Mesenteric fat pad (tissue), 1 donor: ENCODE data around the gene TBC1D14. TPM values are rescaled to one million over a fixed set of nuclear protein-coding genes. Genes with fewer than 3 reads are reported as not detected.

ENCODE experiments used
- DNase-seq: peaks from one replicate; pipeline ENCODE4 v3.0.0-alpha.2; 2020; ENCODE audit warnings: low spot score
- total RNA-seq: library from RNA; stranded (reverse); fragmentation: NEBNext Ultra II Directional; extraction: Animal tissue kit (Norgen Biotek cat#: 25700); gene quantifications from one replicate; pipeline ENCODE4 v1.2.1, GENCODE V29; 2021
- donor health status: DM: yes; HTN: yes; CAD: no.

TBC1D14 gene
- total RNA-seq, 1 donor from 2014 or later: 54.3 TPM

DNA sequence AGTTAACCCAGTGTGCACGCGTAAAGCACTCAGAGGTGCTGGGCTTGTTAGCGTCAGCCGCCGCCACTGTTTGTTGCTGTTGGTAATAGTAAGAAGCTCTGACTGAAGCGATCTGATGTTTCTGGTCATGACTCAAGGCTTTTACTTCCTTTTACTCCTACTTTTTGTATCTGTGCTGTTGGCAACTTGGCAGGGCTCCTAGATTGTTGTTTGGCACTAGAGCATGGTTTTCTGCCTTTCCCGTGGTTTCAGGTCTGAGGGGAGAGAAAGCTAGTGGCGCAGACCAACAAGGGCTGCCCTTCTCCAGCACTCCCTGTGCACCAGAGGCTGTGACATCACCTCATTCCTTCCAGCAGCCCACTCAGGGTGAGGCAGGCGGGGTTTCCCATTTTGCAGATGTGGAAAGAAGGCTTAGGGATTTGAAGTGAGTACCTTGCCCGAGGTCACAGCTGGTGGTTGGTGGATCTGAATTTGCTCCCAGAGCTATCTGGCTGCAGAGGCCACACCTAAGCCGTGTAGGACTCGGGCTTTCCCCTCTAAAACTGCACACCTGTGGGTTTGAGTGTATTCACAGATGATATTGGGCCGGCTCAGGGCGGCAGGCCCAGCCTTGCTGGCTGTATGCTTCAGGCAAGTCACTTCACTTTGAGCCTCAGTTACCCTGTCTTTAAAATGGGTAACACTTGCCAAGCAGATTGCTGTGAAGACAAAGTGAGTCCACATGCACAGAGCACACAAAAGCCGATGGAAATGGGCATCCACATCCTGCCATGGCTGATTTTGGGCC lies 82.3 kb downstream of the TBC1D14 start:
- no peak for DNase-seq

- DNase-seq: no peak
Measured at GRCh38 chr4:6992728-6993677, 83.4 kb downstream of the TBC1D14 start.

DNA sequence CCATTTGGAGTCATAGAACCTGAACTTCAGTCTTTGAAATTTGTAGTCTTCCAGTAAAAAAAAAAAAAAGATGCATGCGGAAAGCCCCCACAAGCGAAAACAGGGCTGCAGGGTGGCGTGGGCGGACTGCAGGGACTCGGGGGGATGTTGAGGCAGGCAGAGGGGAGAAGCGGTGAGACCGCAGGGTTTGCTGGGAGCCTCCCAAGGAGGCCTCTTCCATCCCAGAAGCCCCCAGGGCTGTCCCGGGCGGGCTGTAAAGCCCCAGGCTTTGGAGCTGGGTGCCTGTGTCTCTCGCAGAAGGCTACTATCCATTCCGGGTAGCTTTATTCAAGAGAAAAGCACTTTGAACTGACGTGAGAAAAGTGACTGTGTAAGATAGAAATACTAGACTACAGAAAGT lies 86.9 kb downstream of the TBC1D14 start:
- no peak for DNase-seq

DNA sequence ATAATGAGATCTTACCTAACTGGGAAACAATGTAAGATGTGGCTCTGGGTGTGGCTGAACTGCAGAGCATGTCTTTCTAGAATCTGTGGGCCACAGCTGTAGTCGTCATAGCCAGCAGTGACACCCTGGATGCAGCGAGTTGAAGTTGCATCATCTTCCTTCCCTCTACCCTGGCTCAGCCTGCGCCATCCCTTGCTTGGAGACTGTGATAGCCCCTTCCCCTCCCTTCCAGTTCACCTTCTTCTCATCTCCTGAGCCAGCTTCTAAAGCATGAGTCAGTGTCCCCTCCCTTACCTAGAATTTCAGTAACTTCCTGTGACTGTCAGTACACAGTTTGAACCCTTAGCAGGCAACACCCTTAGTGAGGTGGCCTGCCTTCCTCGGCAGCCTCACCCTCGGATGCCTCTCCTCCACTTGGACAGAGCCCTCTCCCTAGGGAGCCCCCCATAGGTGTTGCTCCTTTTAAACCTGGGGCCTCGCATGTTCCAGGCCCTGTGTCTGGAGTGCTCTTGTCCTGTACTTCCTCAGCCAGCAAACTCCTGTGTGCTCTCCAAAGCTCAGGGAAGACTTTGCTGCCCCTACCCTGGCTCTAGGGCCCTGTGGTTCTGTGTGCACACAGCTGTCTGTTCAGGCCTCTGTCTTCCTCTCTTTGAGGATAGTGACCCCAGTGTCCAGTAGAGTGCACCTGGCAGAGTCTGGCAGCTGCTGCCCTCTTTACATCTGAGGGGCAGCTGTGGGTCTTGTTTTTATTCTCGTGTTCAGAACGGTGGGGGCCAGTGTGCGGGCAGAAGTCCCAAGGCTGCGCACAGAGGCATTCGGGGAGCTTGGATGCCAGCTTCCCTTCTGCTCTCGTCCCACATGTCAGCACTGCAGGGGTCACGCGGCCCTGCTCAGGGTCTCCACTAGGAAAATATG lies 89.8 kb downstream of the TBC1D14 start:
- DNase-seq: no peak

- no peak for DNase-seq
Measured at GRCh38 chr4:7000421-7001176, 91.0 kb downstream of the TBC1D14 start.

DNA sequence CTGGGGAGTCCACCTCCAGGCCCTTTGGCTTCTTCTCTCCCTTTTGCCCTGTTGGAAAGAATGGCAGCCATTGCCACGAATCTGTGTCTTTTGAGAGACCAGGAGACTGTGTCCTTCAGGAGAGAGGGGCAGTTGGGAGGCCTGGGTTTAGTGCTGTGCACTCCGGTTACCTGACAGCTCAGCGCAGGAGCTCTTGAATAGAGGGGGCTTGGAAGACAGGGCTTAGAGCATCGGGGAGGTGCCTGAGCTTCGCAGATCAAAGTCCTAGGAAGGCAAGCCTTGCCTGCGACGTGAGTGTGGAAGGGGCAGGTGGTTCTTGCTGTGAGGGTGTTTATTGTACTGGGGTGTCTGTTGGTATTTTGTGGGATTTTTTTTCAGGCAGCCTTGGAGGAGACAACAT lies 91.6 kb downstream of the TBC1D14 start:
- no peak for DNase-seq

GRCh38 chr4:7002336-7002735 lies 92.7 kb downstream of the TBC1D14 start:
- peak; percentile 12 for DNase-seq

DNA sequence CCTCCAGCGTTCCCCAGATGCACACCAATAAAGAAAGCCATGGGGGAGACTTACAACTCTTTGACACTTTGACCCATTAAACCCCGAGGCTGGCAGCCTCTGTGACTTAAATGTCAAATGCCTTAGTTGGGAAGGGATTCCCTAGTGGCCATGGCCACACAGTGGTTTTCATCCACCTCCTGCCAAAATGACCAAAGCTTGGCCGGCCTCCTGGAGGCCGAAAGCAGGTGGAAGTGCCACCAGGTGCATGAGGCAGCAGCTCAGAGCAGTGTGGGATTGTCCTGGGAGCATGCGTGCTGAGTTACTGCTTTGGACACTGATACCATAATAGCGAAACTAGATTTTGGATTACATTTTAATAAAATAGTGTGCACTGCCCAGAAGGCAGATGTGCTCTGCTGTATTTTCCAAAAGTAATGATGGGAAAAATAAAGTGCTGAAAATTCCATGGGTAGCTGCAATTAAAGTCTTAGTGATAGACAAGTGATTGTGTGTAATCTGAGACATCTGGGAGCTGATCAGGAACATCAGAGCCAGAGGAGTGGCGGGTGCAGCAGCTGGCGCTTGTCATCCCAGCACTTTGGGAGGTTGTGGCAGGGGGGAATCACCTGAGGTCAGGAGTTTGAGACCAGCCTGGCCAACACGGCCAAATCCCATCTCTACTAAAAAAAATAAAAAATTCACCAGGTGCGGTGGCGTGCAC lies 93.7 kb downstream of the TBC1D14 start:
- peak; percentile 39 for DNase-seq

- DNase-seq: peak; percentile 47
Measured at GRCh38 chr4:7003879-7004240, 94.2 kb downstream of the TBC1D14 start.

GRCh38 chr4:7004331-7004730 lies 94.7 kb downstream of the TBC1D14 start:
- peak; percentile 37 for DNase-seq

DNA sequence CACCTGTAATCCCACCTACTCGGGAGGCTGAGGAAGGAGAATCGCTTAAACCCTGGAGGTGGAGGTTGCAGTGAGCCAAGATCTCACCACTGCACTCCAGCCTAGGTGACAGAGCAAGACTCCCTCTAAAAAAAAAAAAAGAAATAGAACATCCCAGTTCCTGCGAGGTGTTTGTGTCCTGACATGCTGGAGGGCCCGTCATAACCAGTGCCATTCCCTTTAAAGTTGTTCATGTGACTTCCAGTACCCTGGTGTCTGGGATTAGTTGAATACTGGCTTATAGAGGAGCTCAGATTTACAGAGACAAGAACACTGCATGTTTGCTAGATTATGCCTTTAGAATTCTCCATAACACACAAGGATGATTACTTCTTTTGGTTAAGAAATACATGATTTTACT lies 95.9 kb downstream of the TBC1D14 start:
- DNase-seq: no peak

DNA sequence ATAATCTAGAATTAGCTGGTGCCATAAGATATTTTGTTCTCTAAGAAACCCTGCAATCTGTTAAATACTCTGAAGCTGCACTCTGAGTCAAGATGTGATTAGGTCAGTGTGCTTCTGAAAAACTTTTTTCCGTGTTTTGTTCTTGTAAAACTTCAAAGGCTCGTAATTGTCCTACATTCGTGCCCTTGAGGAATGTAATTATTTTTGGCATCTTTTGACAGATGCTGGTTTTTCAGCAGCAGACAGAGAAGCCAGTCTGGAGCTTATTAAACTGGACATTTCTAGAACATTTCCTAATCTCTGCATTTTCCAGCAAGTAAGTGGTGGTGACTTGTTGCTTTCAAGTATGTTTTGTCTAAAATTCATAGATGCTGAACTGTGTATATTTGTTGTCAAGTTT lies 96.8 kb downstream of the TBC1D14 start:
- DNase-seq: no peak

GRCh38 chr4:7007142-7007907 lies 97.7 kb downstream of the TBC1D14 start:
- no peak for DNase-seq

DNA sequence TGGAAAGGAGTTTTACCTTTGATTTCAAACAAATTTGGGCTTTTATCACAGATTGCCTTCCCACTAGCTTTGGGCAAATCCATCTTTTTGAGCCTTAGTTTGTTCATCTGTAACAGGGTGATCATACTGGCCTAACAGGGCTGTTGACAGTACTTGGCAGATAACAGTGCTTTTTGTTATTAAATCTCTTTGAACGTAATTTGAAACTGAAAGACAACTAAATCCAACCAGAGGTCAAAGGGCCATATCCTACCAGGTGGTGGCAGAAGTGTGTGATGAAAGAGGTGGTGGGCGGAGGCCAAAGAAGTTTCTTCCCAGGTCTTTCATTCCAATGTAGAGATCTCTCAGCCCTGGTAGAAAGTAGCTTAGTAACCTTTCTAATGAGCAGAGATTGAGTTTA lies 98.3 kb downstream of the TBC1D14 start:
- DNase-seq: no peak

GRCh38 chr4:7009564-7009963 lies 99.9 kb downstream of the TBC1D14 start:
- DNase-seq: no peak

GRCh38 chr4:7013175-7013574 lies 103.5 kb downstream of the TBC1D14 start:
- no peak for DNase-seq

- DNase-seq: no peak
Measured at GRCh38 chr4:7014815-7015214, 105.2 kb downstream of the TBC1D14 start.

DNA sequence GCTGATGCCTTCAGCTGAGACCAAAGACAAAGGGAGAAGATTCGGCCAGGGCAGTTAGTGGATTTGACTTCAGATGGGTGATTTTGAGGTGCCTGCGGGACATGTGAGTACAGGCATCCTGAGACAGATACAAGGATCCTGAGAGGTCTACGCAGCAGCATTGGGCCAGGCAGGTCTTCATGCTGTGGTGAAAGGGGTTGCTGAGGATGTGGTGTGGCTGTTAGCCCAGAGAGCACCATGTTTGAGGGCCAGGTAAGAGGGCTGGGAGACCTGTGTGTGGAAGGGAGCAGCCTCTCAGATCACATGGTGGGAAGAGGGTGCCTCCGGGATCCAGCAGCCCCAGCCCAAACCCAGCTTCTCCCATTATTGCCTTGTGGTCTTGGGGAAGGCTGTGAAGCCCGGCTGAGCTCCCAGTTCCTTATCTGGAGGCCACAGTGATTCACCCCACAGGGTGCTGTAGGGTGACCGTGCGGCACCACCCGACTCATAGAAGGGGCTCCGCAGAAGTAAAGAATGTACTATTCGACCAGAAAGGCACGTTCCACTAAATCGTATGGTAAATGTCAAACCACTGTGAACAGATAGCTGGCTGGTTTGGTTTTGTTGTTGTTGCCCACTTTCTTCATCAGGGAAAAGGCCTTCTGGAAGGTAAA lies 105.9 kb downstream of the TBC1D14 start:
- DNase-seq: no peak

GRCh38 chr4:7016086-7016485 lies 106.5 kb downstream of the TBC1D14 start:
- no peak for DNase-seq
